ENCODE data around the gene NFU1. TPM values are rescaled to one million over a fixed set of nuclear protein-coding genes. Genes with fewer than 3 reads are reported as not detected.
A peak's percentile ranks its signal among the peaks of the same experiment; 100 is the strongest.

Gene NFU1
- total and polyA plus RNA-seq, 2 of the 13 experiments (the other 11 are each of a cell fraction or from before 2014, with no cell fraction given) = 39.1 to 84.0 TPM

DNA sequence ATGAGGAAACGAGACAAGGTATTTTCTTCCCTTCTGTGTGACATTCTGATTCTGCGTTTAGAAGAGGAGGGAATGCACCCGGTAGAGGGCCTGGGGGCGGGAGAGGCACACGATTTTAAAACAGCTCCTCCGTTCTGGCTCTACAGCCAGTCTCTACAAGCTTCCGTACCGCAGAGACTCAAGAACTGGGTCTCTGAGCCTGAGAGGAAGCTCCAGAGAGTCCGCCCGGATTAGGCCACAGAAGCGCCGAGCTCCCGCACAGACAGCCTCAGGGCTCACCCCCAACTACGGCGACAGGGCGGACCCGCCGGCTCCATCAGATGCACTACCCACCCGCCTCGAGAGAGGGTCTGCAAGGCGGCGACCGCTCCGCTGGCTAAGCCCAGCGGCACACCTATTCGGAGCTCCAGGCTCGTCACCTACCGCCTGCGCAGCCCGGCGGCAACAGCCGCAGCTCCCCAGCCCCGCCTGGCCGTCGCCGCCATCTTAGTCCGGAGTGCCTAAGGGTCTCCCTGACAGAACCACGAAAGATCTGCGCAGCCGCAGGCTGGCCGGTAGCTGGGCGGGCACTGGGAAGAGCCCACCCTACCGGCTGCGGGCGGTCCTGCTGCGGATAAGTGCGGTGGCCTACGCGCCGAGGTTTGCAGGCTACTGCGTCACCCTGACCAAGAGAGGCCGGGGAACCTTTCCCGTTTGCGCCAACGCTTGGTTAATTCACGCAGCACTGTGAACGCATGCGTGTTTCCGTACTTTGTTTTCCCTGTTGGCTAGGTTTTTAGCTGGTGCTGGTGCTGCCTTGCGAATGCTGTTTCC, at the start of gene NFU1 (continued):
- TF ChIP-seq NFE2 (CRISPR knock-in tag; IDR thresholded peaks at IDR 0.05) (no peak), ATF1 (CRISPR knock-in tag; IDR thresholded peaks at IDR 0.05) (no peak), ZBTB7A (CRISPR knock-in tag; IDR thresholded peaks at IDR 0.05) (peak; percentile 60; the same call in 1 of the 2 replicates), NONO (IDR thresholded peaks at IDR 0.05) (no peak), NONO (CRISPR knock-in tag; conservative IDR thresholded peaks at IDR 0.05) (peak; percentile 90), SMYD3 (CRISPR knock-in tag; IDR thresholded peaks at IDR 0.05) (peak; percentile 94), CHCHD3 (CRISPR knock-in tag; IDR thresholded peaks at IDR 0.05) (no peak), ZFP36L1 (CRISPR knock-in tag; IDR thresholded peaks at IDR 0.05) (0 out of 2 replicates have a peak, but pooled peaks have one; percentile 96), ETV5 (CRISPR knock-in tag; IDR thresholded peaks at IDR 0.05; ENCODE audit: borderline replicate concordance) (no peak), ZNF282 (IDR thresholded peaks at IDR 0.05; ENCODE audit: partially characterized antibody) (no peak), PCBP2 (optimal IDR thresholded peaks at IDR 0.05; ENCODE audit: low read depth, low read length, poor library complexity, severe bottlenecking) (no peak)
- TF ChIP-seq, protein P1, sequence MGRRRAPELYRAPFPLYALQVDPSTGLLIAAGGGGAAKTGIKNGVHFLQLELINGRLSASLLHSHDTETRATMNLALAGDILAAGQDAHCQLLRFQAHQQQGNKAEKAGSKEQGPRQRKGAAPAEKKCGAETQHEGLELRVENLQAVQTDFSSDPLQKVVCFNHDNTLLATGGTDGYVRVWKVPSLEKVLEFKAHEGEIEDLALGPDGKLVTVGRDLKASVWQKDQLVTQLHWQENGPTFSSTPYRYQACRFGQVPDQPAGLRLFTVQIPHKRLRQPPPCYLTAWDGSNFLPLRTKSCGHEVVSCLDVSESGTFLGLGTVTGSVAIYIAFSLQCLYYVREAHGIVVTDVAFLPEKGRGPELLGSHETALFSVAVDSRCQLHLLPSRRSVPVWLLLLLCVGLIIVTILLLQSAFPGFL (CRISPR knock-in tag; IDR thresholded peaks at IDR 0.05) = no peak
- TF ChIP-seq, protein P2, sequence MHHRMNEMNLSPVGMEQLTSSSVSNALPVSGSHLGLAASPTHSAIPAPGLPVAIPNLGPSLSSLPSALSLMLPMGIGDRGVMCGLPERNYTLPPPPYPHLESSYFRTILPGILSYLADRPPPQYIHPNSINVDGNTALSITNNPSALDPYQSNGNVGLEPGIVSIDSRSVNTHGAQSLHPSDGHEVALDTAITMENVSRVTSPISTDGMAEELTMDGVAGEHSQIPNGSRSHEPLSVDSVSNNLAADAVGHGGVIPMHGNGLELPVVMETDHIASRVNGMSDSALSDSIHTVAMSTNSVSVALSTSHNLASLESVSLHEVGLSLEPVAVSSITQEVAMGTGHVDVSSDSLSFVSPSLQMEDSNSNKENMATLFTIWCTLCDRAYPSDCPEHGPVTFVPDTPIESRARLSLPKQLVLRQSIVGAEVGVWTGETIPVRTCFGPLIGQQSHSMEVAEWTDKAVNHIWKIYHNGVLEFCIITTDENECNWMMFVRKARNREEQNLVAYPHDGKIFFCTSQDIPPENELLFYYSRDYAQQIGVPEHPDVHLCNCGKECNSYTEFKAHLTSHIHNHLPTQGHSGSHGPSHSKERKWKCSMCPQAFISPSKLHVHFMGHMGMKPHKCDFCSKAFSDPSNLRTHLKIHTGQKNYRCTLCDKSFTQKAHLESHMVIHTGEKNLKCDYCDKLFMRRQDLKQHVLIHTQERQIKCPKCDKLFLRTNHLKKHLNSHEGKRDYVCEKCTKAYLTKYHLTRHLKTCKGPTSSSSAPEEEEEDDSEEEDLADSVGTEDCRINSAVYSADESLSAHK (CRISPR knock-in tag; IDR thresholded peaks at IDR 0.05; ENCODE audit: borderline replicate concordance) = no peak
- TF ChIP-seq, protein P3, sequence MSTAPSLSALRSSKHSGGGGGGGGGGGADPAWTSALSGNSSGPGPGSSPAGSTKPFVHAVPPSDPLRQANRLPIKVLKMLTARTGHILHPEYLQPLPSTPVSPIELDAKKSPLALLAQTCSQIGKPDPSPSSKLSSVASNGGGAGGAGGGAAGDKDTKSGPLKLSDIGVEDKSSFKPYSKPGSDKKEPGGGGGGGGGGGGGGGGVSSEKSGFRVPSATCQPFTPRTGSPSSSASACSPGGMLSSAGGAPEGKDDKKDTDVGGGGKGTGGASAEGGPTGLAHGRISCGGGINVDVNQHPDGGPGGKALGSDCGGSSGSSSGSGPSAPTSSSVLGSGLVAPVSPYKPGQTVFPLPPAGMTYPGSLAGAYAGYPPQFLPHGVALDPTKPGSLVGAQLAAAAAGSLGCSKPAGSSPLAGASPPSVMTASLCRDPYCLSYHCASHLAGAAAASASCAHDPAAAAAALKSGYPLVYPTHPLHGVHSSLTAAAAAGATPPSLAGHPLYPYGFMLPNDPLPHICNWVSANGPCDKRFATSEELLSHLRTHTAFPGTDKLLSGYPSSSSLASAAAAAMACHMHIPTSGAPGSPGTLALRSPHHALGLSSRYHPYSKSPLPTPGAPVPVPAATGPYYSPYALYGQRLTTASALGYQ (CRISPR knock-in tag; IDR thresholded peaks at IDR 0.05) = peak; percentile 63; the same call in 1 of the 2 replicates
- TF ChIP-seq, protein P4, sequence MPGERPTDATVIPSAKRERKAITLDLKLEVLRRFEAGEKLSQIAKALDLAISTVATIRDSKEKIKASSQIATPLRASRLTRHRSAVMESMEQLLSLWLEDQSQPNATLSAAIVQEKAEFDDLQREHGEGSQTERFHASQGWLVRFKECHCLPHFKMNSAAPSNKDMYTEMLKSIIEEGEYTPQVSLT (CRISPR knock-in tag; IDR thresholded peaks at IDR 0.05; ENCODE audit: borderline replicate concordance, low read depth) = no peak; the same call in 1 of the 2 replicates
- TF ChIP-seq, protein P5, sequence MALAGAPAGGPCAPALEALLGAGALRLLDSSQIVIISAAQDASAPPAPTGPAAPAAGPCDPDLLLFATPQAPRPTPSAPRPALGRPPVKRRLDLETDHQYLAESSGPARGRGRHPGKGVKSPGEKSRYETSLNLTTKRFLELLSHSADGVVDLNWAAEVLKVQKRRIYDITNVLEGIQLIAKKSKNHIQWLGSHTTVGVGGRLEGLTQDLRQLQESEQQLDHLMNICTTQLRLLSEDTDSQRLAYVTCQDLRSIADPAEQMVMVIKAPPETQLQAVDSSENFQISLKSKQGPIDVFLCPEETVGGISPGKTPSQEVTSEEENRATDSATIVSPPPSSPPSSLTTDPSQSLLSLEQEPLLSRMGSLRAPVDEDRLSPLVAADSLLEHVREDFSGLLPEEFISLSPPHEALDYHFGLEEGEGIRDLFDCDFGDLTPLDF (CRISPR knock-in tag; IDR thresholded peaks at IDR 0.05) = peak; percentile 88; the same call in 1 of the 2 replicates
- TF ChIP-seq, protein P6, sequence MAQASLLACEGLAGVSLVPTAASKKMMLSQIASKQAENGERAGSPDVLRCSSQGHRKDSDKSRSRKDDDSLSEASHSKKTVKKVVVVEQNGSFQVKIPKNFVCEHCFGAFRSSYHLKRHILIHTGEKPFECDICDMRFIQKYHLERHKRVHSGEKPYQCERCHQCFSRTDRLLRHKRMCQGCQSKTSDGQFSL (CRISPR knock-in tag; IDR thresholded peaks at IDR 0.05) = peak; percentile 60; the same call in 1 of the 2 replicates
- TF ChIP-seq, protein P7, sequence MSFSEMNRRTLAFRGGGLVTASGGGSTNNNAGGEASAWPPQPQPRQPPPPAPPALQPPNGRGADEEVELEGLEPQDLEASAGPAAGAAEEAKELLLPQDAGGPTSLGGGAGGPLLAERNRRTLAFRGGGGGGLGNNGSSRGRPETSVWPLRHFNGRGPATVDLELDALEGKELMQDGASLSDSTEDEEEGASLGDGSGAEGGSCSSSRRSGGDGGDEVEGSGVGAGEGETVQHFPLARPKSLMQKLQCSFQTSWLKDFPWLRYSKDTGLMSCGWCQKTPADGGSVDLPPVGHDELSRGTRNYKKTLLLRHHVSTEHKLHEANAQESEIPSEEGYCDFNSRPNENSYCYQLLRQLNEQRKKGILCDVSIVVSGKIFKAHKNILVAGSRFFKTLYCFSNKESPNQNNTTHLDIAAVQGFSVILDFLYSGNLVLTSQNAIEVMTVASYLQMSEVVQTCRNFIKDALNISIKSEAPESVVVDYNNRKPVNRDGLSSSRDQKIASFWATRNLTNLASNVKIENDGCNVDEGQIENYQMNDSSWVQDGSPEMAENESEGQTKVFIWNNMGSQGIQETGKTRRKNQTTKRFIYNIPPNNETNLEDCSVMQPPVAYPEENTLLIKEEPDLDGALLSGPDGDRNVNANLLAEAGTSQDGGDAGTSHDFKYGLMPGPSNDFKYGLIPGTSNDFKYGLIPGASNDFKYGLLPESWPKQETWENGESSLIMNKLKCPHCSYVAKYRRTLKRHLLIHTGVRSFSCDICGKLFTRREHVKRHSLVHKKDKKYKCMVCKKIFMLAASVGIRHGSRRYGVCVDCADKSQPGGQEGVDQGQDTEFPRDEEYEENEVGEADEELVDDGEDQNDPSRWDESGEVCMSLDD (CRISPR knock-in tag; IDR thresholded peaks at IDR 0.05; ENCODE audit: borderline replicate concordance) = no peak

Data from HepG2 (cell line).